Epithelial cell of proximal tubule (primary cell): ENCODE measurements around the gene EFNA5. TPM values are rescaled to one million over a fixed set of nuclear protein-coding genes. Genes with fewer than 3 reads are reported as not detected.

Source experiments
- DNase-seq: peaks from one replicate; pipeline ENCODE4 v3.0.0-alpha.2; 2011; ENCODE audit warnings: low read depth
- H3K4me3 ChIP-seq: 2 replicates; pipeline ENCODE4 v1.5.1; 2011; ENCODE audit warnings: low read depth, mild to moderate bottlenecking, low read length
- CTCF ChIP-seq: conservative IDR thresholded peaks from 2 replicates; pipeline ENCODE4 v1.5.1; 2012; ENCODE audit warnings: low read depth, mild to moderate bottlenecking, low read length
- total RNA-seq: library from RNA; depleted of rRNA; stranded (reverse); fragments of >200 nt; gene quantifications from 2 replicates; pipeline ENCODE4 v1.2.3, GENCODE V29; 2015

EFNA5 gene
- total RNA-seq, 1 donor from 2014 or later = 28.1 TPM

GRCh38 chr5:107567901-107568671 is 102.7 kb downstream of the EFNA5 start:
- H3K4me3 ChIP-seq = no peak overlapping the region
- no peak for DNase-seq
- TF ChIP-seq CTCF = no peak

GRCh38 chr5:107566986-107567385 is 103.8 kb downstream of the EFNA5 start:
- TF ChIP-seq CTCF = no peak

GRCh38 chr5:107565791-107566767 is 104.7 kb downstream of the EFNA5 start:
- TF ChIP-seq CTCF = no peak
- no peak overlapping the region for H3K4me3 ChIP-seq
- DNase-seq = no peak

More at GRCh38 chr5:107566986-107567385, 103.8 kb downstream of the EFNA5 start:
- DNase-seq = no peak
- H3K4me3 ChIP-seq = no peak overlapping the region

- H3K4me3 ChIP-seq = no peak overlapping the region
- DNase-seq = no peak
- no peak for TF ChIP-seq CTCF
Measured at GRCh38 chr5:107564931-107565372, 105.8 kb downstream of the EFNA5 start.

GRCh38 chr5:107563959-107564544 is 106.7 kb downstream of the EFNA5 start:
- H3K4me3 ChIP-seq = no peak overlapping the region
- no peak for TF ChIP-seq CTCF
- no peak for DNase-seq

GRCh38 chr5:107560377-107560776 is 110.4 kb downstream of the EFNA5 start:
- no peak for DNase-seq
- H3K4me3 ChIP-seq = no peak overlapping the region
- TF ChIP-seq CTCF = no peak
